GM18867 (cell line): ENCODE data around the gene COL5A1.
"Not testable (repeated sequence)": the region's sequence is repeated elsewhere in the genome, so short reads cannot be mapped to it uniquely, and the experiment has no call there.

Experiments used
- ATAC-seq: cut with Tn5 transposase; IDR thresholded peaks from one replicate; pipeline ENCODE4 v1.9.1; 2021; ENCODE audit warnings: mild to moderate bottlenecking, moderate library complexity; ENCODE audit not compliant: unreplicated experiment

The COL5A1 gene

DNA sequence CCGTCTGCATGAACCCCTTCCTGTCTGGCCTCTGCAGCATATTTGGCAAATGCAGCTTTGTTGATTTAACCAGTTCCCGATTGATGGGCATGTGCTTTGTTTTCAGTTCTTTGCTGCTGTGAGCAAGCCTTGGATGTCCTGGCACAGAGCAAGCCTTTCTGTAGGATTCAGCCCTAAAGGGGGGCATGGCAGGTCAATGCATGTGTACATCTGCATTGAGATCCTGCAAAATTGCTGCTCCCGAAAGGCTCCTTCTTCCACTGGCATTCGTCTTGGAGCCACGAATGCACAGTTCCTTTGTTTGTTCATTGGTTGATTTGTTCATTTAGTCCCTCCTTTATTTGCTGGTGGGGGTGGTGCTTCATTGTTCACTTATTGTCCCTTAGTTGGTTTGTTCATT, 34.8 kb downstream of the COL5A1 start:
- no peak for ATAC-seq

DNA sequence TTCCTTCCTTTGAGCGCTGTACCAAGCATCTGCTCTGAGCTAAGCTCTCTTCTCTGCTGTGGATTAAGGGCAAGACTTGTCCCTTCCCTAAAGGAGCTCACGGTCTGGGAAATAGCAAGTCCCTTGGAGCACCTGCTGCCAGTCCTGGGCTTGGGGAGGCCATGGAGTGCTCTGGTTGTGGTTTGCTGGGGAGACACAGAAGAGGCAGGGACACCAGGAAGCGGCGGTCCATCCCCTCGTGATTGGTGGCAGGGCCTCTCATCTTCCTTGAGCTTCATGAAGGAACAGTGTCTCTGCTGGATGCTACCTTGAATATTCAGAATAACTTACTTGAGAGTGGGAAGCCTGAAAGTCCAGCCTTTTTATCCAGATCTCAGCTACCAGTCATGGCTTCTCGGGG, 35.3 kb downstream of the COL5A1 start:
- ATAC-seq: no peak

DNA sequence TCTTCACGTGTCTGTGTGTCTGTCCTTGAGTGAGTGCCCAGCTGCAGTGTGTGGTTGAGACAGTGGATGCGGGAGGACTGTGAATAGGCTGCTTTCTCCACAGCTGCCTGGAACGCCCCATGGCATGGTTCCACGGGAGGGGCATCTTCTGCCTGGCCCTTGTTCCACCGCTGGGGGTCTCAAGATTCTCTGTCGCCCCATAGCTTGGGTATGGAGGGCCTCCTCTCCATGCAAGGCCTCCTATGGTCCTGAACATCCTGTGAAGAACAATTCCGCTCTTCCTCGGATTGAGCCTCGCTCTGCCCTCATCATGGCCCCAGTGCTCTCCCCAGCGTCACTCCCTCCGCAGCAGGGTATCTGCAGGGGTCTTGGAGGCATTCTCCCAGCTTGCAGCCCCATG, 36.1 kb downstream of the COL5A1 start:
- no peak for ATAC-seq

GRCh38 chr9:134678206-134678605, 36.6 kb downstream of the COL5A1 start:
- no peak for ATAC-seq

DNA sequence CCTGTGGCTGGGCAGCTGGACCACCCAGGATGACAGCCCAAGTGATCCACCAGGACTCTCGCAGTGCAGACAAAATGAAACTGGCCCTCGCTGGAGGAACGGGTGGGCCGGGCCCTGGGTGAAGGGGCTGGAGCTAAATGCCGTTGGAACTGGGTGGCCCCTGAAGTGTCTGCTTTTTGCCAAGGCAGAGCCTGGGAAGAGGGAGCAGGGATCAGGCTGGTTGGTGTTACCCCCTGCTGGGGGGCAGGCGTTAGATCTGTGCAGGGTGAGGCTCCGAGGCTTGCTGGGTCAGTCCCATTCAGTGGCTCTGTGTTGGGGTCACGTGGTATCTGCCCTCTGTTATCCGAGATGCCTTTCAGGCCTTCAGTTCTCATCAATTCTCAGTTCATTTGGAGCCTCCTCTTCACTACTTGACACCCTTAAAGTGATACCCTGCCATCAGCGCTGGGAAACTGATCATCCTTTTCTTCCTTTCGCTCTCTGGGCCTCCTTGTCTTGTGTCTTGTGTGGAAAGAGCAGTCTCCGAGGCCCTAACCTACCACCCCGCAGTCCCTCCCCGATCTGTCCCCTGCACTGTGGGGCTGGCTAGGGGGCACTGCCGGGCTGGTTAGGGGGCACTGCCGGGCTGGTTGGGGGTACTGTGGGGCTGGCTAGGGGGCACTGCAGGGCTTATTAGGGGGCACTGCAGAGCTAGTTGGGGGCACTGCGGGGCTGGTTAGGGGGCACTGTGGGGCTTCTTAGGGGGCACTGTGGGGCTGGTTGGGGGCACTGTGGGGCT, 37.3 kb downstream of the COL5A1 start:
- no peak for ATAC-seq

DNA sequence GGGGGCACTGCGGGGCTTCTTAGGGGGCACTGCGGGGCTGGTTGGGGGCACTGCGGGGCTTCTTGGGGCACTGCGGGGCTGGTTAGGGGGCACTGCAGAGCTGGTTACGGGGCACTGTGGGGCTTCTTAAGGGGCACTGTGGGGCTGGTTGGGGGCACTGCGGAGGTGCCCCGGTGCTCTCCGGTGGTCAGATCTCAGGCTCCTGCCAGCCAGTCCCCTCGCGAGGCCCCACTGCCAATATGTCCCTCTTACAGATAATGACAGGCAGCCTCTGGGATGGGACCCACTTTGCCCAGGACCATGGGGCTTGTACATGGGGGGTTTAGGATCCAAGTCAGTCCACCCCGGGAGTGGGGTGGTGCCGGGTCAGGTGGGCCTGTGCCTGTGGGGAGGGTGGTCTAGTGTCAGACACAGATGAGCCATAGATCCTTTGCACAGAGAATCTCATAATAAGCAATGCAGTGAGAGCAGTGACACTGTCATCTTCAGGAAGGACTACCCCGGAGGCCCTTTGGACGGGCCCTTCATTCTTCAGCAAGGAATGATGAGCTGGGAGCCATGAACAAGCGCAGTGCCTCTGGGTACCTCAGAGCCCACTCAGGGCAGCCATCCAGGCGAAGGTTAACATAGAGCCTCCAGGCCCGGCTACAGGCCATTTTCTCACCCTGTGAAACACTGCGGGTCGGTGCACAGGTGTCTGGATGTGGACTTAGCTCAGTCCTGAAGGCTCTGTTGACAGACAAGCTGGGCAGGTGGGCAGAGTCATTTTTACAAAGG, 38.2 kb downstream of the COL5A1 start:
- no peak for ATAC-seq

- no peak for ATAC-seq
These were observed 38.9 kb downstream of the COL5A1 start for GRCh38 chr9:134680393-134681060.

DNA sequence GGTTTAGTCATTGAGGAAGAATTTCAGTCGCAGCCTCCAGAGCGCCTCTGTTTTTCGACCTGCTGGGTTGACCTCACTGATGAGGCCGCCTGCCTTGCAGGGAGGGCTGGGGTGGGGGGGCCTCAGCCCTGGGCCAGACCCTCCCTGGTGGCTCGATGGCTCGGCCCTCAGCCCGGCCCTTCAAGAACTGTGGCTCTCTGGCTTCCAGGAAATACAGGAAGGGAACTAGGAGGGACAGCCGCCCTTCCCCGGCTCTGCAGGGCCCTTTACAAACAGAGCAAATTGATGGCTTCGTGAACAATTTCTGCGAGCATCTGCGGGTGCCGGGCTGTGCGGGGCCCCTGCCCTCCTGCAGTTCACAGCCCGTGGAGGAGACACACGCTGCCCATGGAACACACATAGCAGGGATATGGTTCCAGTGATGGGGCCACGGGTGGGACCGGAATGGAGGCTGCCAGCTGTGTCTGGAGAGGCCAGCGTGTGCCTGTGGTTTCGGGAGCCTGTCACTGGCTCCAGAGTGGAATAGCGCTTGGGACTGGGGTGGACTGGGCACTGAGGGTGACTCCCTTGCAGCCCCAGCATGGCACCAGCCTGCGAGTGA, 39.6 kb downstream of the COL5A1 start:
- no peak for ATAC-seq

- no peak for ATAC-seq
These were observed 40.4 kb downstream of the COL5A1 start for GRCh38 chr9:134682026-134682425.

DNA sequence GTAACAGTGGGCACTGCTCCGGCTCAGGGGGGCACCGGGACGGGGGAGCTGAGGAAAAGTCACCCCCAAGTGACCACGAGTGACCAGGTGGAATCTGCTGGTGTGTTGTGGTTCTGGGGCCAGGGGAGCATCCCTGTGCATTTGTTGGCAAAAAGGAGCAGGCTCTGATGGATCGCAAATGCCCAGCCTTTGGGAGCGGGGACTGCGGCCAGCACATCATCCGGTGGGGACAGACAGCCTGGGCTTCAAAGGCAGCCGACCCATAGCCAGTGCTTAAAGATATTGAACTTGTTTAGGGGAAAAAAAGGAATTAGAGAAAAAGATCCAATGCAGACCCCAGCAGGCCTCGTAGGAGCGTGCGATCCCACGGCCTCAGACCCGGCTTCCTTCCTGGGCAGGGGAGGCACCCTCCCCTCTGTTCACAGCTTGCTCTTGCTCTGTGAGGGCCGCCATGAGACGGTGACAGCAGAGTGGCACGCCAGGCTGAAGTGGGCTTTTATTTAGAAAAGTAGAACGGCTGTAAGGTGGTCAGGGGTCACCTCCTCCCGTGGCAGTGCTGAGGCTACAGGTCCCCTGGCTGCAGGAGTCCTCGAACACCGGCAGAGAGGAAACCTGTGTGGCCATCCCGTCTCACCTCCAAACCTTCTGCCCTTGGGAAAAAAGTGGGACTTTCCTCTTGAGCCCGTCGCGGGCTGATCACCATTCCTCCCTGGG, 41.2 kb downstream of the COL5A1 start:
- ATAC-seq: no peak

DNA sequence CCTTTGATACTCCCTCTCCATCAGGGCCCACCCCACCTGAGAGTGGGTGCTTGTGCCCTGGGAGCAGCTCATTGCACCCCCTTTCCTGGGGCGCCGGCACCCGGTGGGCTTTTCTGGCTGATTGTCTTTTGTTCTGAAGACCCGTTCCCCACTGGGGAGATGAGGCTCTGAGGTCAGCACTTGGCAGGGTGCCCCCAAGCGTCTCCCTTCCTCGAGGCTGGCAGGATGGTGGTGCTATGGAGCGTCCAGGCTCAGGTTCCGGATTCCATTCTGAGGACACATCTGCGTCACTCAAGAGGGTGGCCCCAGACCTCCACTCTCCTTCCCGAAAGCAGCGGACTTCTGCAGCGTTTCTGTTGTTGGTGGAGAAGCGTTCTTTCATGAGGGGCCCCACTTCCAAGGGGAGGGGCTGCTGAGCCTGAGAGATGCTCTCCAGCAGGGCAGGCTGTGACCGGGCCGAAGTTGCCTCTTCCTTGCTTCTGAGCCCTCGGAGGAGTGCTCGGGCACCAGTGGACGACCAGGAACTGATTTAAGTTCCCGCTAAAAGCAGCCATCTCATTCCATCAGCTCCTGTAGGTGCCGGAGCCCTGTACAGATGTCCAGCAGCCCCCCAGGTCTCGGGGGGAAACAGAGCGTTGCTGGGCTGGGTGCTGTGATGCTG, 42.2 kb downstream of the COL5A1 start:
- ATAC-seq: no peak

- ATAC-seq: no peak
These were observed 42.7 kb downstream of the COL5A1 start for GRCh38 chr9:134684375-134684723.

DNA sequence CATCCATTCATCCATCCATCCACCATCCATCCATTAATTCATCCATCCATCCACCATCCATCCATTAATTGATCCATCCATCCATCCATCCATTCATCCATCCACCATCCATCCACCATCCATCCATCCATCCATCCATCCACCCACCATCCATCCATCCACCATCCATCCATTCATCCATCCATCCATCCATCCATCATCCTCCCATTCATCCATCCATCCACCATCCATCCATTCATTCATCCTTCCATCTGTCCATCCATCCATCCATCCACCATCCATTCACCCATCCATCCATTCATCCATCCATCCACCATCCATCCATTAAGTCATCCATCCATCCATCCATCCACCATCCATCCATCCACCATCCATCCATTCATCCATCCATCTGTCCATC, 43.3 kb downstream of the COL5A1 start:
- ATAC-seq: not testable (repeated sequence)

DNA sequence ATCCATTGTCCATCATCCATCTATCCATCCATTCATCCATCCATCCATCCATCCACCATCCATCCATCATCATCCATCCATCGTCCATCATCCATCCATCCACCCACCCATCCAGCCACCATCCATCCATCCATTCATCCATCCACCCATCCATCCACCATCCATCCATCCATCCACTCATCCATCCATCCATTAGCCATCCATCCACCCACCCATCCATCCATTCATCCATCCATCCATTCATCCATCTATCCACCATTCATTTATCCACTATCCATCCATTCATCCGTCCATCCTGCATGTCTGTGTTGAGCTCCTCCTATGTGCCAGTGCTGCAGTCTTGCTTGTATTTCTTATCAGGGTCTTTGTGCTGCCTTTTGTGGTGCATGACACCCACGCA, 44.2 kb downstream of the COL5A1 start:
- no peak for ATAC-seq

DNA sequence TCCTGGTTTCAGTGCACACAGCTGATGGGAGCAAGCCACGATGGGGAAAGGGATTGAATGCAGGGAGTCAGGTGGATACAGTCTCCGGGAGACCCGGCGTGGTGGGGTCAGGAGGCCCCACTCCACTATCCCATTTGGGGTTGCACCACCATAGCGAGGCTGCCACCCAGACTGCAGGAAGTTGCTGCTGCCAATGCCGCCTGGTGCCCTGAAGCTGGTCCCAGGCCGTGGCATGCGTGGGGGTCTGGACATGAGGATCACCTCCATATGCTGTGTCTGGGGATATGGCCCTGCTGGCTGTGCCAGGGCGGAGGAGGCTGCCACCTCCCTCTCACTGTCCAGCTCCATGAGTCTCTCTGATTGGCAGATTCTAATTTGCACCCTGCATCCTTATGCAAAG, 45.3 kb downstream of the COL5A1 start:
- no peak for ATAC-seq

- ATAC-seq: no peak
These were observed 46.0 kb downstream of the COL5A1 start for GRCh38 chr9:134687556-134687955.

GRCh38 chr9:134688231-134688630, 46.6 kb downstream of the COL5A1 start:
- ATAC-seq: no peak

- no peak for ATAC-seq
These were observed 47.2 kb downstream of the COL5A1 start for GRCh38 chr9:134688661-134689320.

DNA sequence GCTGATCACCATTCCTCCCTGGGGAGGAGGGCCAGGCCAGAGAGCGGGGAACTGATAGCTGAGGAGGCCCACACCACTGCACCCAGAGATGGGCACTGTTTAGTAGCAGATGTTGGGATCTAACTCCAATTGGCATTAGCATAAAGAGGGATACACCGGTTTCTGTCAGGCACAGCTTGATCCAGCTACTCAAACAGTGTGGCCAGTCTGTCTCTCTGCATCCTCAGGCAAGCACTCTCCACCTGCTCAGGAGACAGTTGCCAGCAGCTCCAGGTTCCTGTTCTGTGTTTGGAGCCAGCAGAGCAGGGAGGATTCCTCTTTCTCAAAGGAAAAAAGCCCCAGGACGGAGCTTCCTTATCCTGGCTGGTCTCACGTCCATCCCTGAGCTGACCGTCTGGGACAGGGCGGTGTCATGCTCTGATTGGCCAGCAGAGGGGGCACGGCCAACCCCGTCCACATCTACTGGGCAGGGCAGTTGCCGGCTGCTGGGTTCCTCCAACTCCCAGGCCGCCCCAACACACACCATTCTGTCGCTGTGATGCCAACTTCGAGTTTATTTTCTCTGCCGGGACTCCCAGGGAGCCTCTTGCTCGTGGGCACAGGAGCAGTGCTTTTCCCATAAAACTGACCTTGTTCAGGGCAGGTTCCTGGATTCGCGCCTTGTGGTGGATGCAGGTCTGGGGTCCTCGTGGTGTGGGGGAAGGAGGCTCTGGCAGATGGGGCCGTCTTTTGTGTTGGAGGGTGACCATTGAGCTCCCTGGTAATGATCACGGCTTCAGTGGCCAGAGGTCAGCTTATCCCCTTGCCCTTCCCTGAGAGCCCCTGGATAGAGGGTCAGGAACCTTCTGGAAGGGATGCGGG, 47.9 kb downstream of the COL5A1 start:
- no peak for ATAC-seq
